Testis (tissue), 3 donors: ENCODE results near the gene DSE. TPM values are rescaled to one million over a fixed set of nuclear protein-coding genes. Genes with fewer than 3 reads are reported as not detected.

Experiments
- DNase-seq: peaks from one replicate; pipeline ENCODE4 v3.0.0-alpha.2; 2019
- H3K27ac ChIP-seq, 2 donors: fragments of 200-600 bp; sonication (generic); one replicate each; pipeline ENCODE4 v1.5.1; 2019
- H3K27me3 ChIP-seq: fragments of 200-600 bp; sonication (generic); one replicate; pipeline ENCODE4 v1.5.1; 2019
- H3K36me3 ChIP-seq: fragments of 200-600 bp; sonication (generic); one replicate; pipeline ENCODE4 v1.5.1; 2017; ENCODE audit warnings: low read depth; ENCODE audit errors: missing control alignments
- H3K4me1 ChIP-seq: fragments of 200-600 bp; sonication (generic); one replicate; pipeline ENCODE4 v1.5.1; 2019
- H3K4me3 ChIP-seq, 2 donors: fragments of 200-600 bp; sonication (generic); one replicate each; pipeline ENCODE4 v1.5.1; 2017 to 2019
- H3K9me3 ChIP-seq: fragments of 200-600 bp; sonication (generic); one replicate; pipeline ENCODE4 v1.5.1; 2017
- POLR2A ChIP-seq: fragments of 450-650 bp; IDR thresholded peaks from one replicate; pipeline ENCODE4 v1.6.1; 2017; ENCODE audit warnings: antibody characterized with exemption, mild to moderate bottlenecking, moderate library complexity
- WGBS, 2 donors: methylation state at CpG; one replicate each; pipeline ENCODE4 v1.1.5; 2018; 5-methylcytosine and 5-hydroxymethylcytosine counted together
- intact Hi-C: fragments of 100-400 bp; cut with DNase I; formaldehyde crosslinking; loops from one replicate; pipeline ENCODE4 v1.15.1; 2023; ENCODE audit warnings: low total_unique reads
- polyA plus RNA-seq: library from polyadenylated mRNA; stranded (reverse); fragments of 350-450 nt; fragmentation: Illumina TruSeq; extraction: RNeasy Lipid Tissue Mini Kit (QIAGEN cat#74804); gene quantifications from one replicate; pipeline ENCODE4 v1.2.3, GENCODE V29; 2014; ENCODE audit warnings: low read depth, low replicate concordance; ENCODE audit not compliant: insufficient read depth
- total RNA-seq, 2 donors: library from RNA; depleted of rRNA; stranded (reverse); fragments of >200 nt; gene quantifications; one replicate each; pipeline ENCODE4 v1.2.3, GENCODE V29; 2016
- TF ChIP-seq, protein P1 (sequence below), 3 experiments: fragments of 450-650 bp in 2 of 3; fragments of 200-600 bp in 1 of 3; sonication (generic) in 1 of 3; IDR thresholded peaks; one replicate each; pipeline ENCODE4 v1.5.1; 2016 to 2019; ENCODE audit warnings: antibody characterized with exemption in 3 of 3, mild to moderate bottlenecking in 2 of 3, moderate library complexity in 1 of 3

DSE gene
- total and polyA plus RNA-seq, 3 donors from 2014 or later, result 31.5 to 49.3 (median 35.1) TPM

DNA sequence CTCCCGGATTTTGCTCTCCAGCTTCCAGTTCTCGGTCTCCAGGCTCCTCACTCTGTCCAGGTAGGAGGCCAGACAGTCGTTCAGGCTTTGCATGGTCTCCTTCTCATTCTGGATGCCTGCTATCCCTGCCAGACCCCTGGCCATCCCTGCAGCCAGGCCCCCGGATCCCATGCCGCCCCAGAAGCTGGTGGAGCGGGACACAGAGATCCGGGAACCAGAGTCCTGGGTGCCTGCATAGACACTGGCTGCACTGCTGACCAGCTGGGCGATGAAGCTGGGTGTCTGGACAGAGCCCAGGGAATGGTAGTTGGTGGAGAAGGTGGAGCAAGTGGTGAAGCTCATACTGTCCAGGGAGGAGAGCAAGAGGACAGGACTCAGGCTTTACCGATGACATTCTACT is 87.5 kb downstream of the DSE start:
- TF ChIP-seq, protein P1, sequence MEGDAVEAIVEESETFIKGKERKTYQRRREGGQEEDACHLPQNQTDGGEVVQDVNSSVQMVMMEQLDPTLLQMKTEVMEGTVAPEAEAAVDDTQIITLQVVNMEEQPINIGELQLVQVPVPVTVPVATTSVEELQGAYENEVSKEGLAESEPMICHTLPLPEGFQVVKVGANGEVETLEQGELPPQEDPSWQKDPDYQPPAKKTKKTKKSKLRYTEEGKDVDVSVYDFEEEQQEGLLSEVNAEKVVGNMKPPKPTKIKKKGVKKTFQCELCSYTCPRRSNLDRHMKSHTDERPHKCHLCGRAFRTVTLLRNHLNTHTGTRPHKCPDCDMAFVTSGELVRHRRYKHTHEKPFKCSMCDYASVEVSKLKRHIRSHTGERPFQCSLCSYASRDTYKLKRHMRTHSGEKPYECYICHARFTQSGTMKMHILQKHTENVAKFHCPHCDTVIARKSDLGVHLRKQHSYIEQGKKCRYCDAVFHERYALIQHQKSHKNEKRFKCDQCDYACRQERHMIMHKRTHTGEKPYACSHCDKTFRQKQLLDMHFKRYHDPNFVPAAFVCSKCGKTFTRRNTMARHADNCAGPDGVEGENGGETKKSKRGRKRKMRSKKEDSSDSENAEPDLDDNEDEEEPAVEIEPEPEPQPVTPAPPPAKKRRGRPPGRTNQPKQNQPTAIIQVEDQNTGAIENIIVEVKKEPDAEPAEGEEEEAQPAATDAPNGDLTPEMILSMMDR (IDR thresholded peaks at IDR 0.05), result no peak
- TF ChIP-seq POLR2A, result no peak
- Histone ChIP-seq H3K9me3 (no peaks in the 10 kb centered on the region), H3K27me3 (no peaks in the 10 kb centered on the region), H3K27ac (no peak overlapping the region), H3K4me3 (no peak overlapping the region), H3K4me1 (no peaks in the 10 kb centered on the region), H3K36me3 (no peaks in the 10 kb centered on the region)
- no peak for DNase-seq
- 96 to 98% methylated on average over 9 of the region's 9 CpGs for WGBS, 2 donors
- intact Hi-C loops, result no loop called here

DNA sequence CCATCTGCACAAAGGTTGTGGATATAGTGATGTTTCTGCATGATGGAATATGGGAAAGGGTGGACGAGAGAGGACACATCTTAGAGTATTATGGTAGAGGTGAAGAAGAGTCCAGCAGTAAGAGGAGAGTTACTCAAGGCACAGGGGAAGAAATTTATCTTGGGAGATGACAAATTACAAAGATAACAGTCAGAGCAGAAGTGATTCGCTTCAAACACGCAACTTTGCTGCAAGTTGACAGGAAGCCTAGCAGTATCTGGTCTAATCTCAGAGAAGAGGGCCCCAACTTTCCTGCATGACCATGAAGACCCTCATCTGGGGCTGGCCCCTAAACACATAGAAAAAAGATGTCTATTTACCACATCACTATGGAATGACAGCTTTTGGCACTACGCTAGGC is 89.2 kb downstream of the DSE start:
- 90 to 94% methylated on average over 4 of the region's 4 CpGs for WGBS, 2 donors

DNA sequence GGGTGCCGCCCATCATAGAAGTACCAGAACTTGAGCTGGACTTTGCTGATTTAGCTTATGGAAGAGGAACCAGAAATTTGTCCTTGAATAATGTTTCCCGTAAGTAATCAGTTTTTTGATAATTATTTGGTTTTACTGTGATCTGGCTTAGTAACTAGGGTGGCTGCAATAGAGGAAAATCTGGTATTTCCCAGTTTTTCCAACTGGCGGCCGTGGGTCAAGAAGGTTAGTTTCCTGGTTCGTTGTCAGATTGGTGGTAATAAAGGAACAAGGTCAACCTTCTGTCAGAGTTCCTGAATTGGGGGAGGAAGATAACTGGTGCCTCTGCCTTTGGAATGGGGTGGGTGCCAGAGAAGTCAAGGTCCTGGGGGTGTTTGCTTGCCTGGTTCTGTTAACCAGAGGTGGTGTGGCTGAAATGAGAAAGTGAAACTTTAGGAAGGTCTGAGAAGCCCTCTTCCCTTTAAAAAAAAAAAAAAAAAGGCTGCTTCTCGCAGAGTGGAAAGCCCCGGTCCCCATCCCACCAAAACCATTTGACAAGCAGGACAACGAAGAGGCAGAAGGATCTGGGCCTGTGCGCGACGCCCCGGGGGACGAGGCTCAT is 90.7 kb downstream of the DSE start, which contains the start of gene CALHM6:
Gene CALHM6, plus strand, starts transcription at position 45 of the 601 bp plus-strand sequence. Its CDS starts 555 bp downstream, at position 600.
- intact Hi-C loops, result no loop called here
- TF ChIP-seq, protein P1 (IDR thresholded peaks at IDR 0.05), result no peak
- no peak for TF ChIP-seq POLR2A
- H3K4me3 ChIP-seq, result peak within 1 kb of the TSS; percentile 55 to 58
- no peaks in the 10 kb centered on the region for H3K4me1 ChIP-seq
- no peaks in the 10 kb centered on the region for H3K36me3 ChIP-seq
- WGBS, 2 donors, result 21 to 25% methylated on average over 13 of the region's 13 CpGs
- peak within 1 kb of the TSS; percentile 6 to 45 for H3K27ac ChIP-seq
- no peaks in the 10 kb centered on the region for H3K27me3 ChIP-seq
- no peaks in the 10 kb centered on the region for H3K9me3 ChIP-seq
- DNase-seq, result no peak

More for the DNA sequence above, 89.2 kb downstream of the DSE start:
- Histone ChIP-seq H3K27me3 (no peaks in the 10 kb centered on the region), H3K36me3 (no peaks in the 10 kb centered on the region), H3K4me3 (no peak overlapping the region), H3K4me1 (no peaks in the 10 kb centered on the region), H3K27ac (no peak overlapping the region), H3K9me3 (no peaks in the 10 kb centered on the region)
- DNase-seq, result no peak
- TF ChIP-seq, protein P1 (IDR thresholded peaks at IDR 0.05), result no peak
- no peak for TF ChIP-seq POLR2A
- intact Hi-C loops, result no loop called here

DNA sequence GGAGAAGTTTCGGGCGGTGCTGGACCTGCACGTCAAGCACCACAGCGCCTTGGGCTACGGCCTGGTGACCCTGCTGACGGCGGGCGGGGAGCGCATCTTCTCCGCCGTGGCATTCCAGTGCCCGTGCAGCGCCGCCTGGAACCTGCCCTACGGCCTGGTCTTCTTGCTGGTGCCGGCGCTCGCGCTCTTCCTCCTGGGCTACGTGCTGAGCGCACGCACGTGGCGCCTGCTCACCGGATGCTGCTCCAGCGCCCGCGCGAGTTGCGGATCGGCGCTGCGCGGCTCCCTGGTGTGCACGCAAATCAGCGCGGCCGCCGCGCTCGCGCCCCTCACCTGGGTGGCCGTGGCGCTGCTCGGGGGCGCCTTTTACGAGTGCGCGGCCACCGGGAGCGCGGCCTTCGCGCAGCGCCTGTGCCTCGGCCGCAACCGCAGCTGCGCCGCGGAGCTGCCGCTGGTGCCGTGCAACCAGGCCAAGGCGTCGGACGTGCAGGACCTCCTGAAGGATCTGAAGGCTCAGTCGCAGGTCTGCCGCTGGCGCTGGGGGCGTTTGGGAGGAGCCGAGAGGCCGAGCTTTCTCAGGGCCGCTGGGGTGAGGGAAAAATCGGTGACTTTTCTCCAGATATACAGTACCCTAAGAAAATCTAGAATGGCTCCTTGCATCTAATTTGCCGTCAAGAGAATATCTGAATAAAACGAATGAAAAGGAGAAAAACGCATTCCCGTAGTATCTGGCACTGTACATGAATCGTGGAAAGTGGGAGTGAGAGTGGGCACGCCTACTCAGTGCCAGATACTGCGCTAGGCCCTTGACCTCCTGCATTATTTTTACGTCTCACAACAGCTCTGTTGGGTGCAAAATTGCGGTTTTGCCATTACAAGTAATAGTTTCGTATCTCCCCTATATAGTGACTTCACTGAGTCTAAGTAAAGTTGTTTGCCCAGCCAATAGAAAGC is 91.5 kb downstream of the DSE start:
- Histone ChIP-seq H3K4me3 (peak overlapping the region; percentile 55 to 58), H3K9me3 (no peaks in the 10 kb centered on the region), H3K36me3 (no peaks in the 10 kb centered on the region), H3K27me3 (no peaks in the 10 kb centered on the region), H3K4me1 (no peaks in the 10 kb centered on the region), H3K27ac (peak overlapping the region; percentile 6 to 45)
- peak; percentile 83 for DNase-seq
- WGBS, 2 donors, result 10 to 13% methylated on average over 26 to 63 of the region's 84 CpGs
- intact Hi-C loops, result no loop called here
- no peak for TF ChIP-seq POLR2A
- TF ChIP-seq, protein P1 (IDR thresholded peaks at IDR 0.05), result no peak
